Right cardiac atrium (tissue), 5 donors: ENCODE data around the gene TBC1D5. TPM values are rescaled to one million over a fixed set of nuclear protein-coding genes. Genes with fewer than 3 reads are reported as not detected.

ENCODE experiments used
- ATAC-seq, 2 donors: fragments of 200-7000 bp; cut with Tn5 transposase; one replicate each; pipeline versions ENCODE4 v1.8.0 to v1.9.1; 2020; ENCODE audit warnings: moderate library complexity in 2 of 2, mild to moderate bottlenecking in 1 of 2
- DNase-seq, 3 donors: peaks; one replicate each; pipeline ENCODE4 v3.0.0-alpha.2; 2020
- H3K27ac ChIP-seq: one replicate; pipeline ENCODE4 v1.5.1; 2013; ENCODE audit warnings: mild to moderate bottlenecking, low read length, control low read depth, moderate library complexity
- H3K27me3 ChIP-seq: one replicate; pipeline ENCODE4 v1.6.1; 2013; ENCODE audit not compliant: control insufficient read depth, insufficient read depth
- H3K4me1 ChIP-seq: one replicate; pipeline ENCODE4 v1.6.1; 2013; ENCODE audit warnings: low read length; ENCODE audit not compliant: control insufficient read depth, insufficient read depth
- H3K4me3 ChIP-seq: one replicate; pipeline ENCODE4 v1.5.1; 2013; ENCODE audit warnings: low read length, control low read depth
- H3K9me3 ChIP-seq: one replicate; pipeline ENCODE4 v1.6.1; 2013; ENCODE audit warnings: low read length; ENCODE audit not compliant: control insufficient read depth
- WGBS: extraction: QIAGEN DNeasy Blood & Tissue Kit; methylation state at CpG from one replicate; pipeline ENCODE4 v1.1.7; 2013; 5-methylcytosine and 5-hydroxymethylcytosine counted together
- intact Hi-C, 4 donors: fragments of 100-400 bp; cut with DNase I; formaldehyde crosslinking; loops; one replicate each; pipeline versions ENCODE4 v1.11.0 to v1.14.0; 2022 to 2023
- polyA plus RNA-seq: library from polyadenylated mRNA; stranded (reverse); fragments of 200-250 nt; gene quantifications from one replicate; pipeline ENCODE4 v1.2.3, GENCODE V29; 2013
- total RNA-seq, 4 donors: library from RNA; stranded (reverse); fragmentation: NEBNext Ultra II Directional; extraction: Animal tissue kit (Norgen Biotek cat#: 25700); gene quantifications; one replicate each; pipeline ENCODE4 v1.2.1, GENCODE V29; 2021
- donor health status: healthy with polysubstance abuse.
- donor health status: DM: no; HTN: yes; CAD: no.
- donor health status: DM: no; HTN: no; CAD: no.
- donor health status: DM: no; HTN: yes; CAD: no; lungs with severe emphysema.
- donor health status: DM: yes; HTN: yes; CAD: no.

Gene TBC1D5
- total and polyA plus RNA-seq, 5 donors = 9.0 to 44.3 (median 39.6) TPM

DNA sequence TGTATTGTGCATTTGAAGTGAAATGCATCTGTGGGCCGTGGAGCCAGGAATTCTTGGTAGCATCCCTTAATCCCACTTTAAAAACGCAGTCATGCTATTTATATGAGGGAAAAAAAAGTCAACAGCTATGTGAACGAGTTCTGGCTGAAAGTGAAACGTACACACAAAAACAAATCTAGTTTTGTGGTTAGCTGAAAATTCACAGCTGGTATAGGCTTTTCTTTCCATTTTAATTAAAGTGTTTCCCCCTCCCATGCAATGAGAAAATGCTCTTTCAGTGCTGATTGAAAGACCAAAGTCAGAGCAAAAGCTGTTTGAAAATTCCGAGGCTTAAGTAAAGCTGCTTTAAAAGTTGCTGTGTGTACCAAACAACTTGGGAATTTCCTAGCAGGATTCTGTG, 560.3 kb downstream of the TBC1D5 start:
- Histone ChIP-seq H3K4me3 (no peak overlapping the region), H3K27me3 (no peaks in the 10 kb centered on the region), H3K4me1 (peaks cover 3% of the 10 kb centered on the region), H3K27ac (no peak overlapping the region), H3K9me3 (no peaks in the 10 kb centered on the region)
- intact Hi-C loops = no loop called here
- DNase-seq = no peak
- WGBS = 53% methylated on average over 5 of the region's 5 CpGs
- no peak for ATAC-seq

- no peak overlapping the region for H3K27ac ChIP-seq
- H3K27me3 ChIP-seq = no peaks in the 10 kb centered on the region
- H3K4me1 ChIP-seq = peaks cover 5% of the 10 kb centered on the region
- WGBS = 73% methylated on average over 2 of the region's 2 CpGs
- H3K9me3 ChIP-seq = no peaks in the 10 kb centered on the region
- no peak for DNase-seq
- H3K4me3 ChIP-seq = no peak overlapping the region
- intact Hi-C loops = no loop called here
- peak; percentile 8 to 43 for ATAC-seq
Observed at GRCh38 chr3:17181413-17181907, 561.0 kb downstream of the TBC1D5 start.

DNA sequence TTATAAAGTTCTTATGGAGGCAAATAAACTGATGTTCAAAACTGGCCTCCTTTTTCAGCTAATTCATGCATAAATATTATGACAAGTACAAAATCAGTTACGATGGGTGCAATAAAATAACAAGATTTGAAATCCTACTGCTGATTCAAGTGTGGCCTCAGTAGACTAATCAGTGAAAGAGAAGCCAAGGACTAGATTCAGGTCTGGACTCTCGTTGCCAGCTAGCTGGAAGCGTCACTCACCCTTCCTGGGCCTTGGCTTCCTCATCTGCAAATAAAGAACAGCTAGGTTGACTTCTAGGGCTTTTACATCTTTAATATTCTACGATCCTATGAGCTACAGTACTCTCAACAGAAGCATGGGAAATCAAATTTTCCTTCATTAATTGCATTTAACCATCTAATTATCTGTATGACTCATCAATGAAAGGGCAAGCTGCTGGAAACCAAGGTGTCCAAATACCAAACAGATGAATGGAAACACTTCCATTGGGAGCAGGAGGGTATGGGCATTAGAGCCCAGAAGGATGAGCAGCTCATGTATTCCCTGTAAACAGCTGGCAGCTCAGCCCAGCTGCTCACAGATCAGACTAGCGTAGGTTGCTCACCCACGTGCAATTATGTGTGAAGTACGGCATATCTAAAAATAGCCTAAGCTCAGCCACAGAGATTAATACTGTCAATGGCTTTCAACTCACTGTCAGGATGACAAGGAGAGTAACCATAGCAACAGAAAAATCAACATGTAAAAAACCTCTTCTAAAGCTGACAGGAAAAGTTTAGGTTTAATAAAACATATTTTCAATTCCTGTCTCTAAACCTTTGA, 562.8 kb downstream of the TBC1D5 start:
- peaks cover 8% of the 10 kb centered on the region for H3K4me1 ChIP-seq
- H3K4me3 ChIP-seq = no peak overlapping the region
- no peak for DNase-seq
- H3K9me3 ChIP-seq = no peaks in the 10 kb centered on the region
- ATAC-seq = peak; percentile 67 to 85
- 65% methylated on average over 7 of the region's 7 CpGs for WGBS
- no peak overlapping the region for H3K27ac ChIP-seq
- intact Hi-C loops = no loop called here
- no peaks in the 10 kb centered on the region for H3K27me3 ChIP-seq

GRCh38 chr3:17176757-17177156, 565.7 kb downstream of the TBC1D5 start:
- Histone ChIP-seq H3K27ac (no peak overlapping the region), H3K4me3 (no peak overlapping the region), H3K4me1 (peaks cover 5% of the 10 kb centered on the region), H3K9me3 (no peaks in the 10 kb centered on the region), H3K27me3 (no peaks in the 10 kb centered on the region)
- intact Hi-C loops = no loop called here
- ATAC-seq (no peak), DNase-seq (no peak)
- WGBS = 54% methylated on average over 1 of the region's 1 CpG

DNA sequence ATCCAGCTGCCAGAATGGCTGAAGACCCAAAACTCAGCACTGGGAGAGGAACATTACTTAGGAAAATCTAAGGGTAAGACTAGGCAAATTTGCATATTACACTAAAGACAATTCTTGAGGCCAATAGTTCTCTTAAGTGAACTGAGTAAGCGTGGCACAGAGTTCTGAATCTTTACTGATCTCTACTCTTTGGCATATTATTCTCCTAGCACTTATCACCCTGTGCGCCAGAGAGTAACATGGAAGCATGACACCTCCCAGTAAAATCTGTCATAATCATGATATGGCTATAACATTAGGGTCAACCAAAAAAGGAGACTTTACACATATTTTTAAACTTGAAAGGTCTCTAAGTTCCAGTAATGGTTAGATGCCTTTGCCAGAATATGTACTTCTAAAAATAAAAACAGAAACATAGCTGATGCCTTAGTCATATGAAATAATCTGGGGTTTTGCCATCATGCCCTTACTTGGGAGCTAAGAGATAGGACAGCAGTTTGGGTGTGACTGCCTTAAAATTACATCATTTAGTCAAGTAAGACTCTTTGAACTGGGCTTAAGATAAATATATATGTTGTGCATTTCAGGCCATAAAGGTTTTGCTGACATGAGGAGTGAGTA, 567.1 kb downstream of the TBC1D5 start:
- ATAC-seq (peak; percentile 46 to 66), DNase-seq (no peak)
- 58% methylated on average over 2 of the region's 2 CpGs for WGBS
- no peaks in the 10 kb centered on the region for H3K27me3 ChIP-seq
- no peak overlapping the region for H3K4me3 ChIP-seq
- H3K27ac ChIP-seq = no peak overlapping the region
- H3K9me3 ChIP-seq = no peaks in the 10 kb centered on the region
- intact Hi-C loops = no loop called here
- peaks cover 5% of the 10 kb centered on the region for H3K4me1 ChIP-seq

- no peak for DNase-seq
- intact Hi-C loops = no loop called here
- 84% methylated on average over 7 of the region's 7 CpGs for WGBS
- Histone ChIP-seq H3K27ac (no peak overlapping the region), H3K4me1 (peaks cover 5% of the 10 kb centered on the region), H3K9me3 (no peaks in the 10 kb centered on the region), H3K4me3 (no peak overlapping the region), H3K27me3 (no peaks in the 10 kb centered on the region)
- no peak for ATAC-seq
Observed at GRCh38 chr3:17166369-17166768, 576.1 kb downstream of the TBC1D5 start.

- DNase-seq = no peak
- H3K27ac ChIP-seq = peak overlapping the region; percentile 60
- intact Hi-C loops = no loop called here
- WGBS = 89% methylated on average over 2 of the region's 2 CpGs
- H3K4me1 ChIP-seq = peaks cover 5% of the 10 kb centered on the region
- no peaks in the 10 kb centered on the region for H3K27me3 ChIP-seq
- no peak for ATAC-seq
- H3K4me3 ChIP-seq = no peak overlapping the region
- H3K9me3 ChIP-seq = no peaks in the 10 kb centered on the region
Observed at GRCh38 chr3:17162116-17162515, 580.3 kb downstream of the TBC1D5 start.

- no peak for DNase-seq
- WGBS = 88% methylated on average over 4 of the region's 4 CpGs
- peaks cover 5% of the 10 kb centered on the region for H3K4me1 ChIP-seq
- intact Hi-C loops = no loop called here
- H3K9me3 ChIP-seq = no peaks in the 10 kb centered on the region
- no peak for ATAC-seq
- H3K27ac ChIP-seq = peak overlapping the region; percentile 78
- no peak overlapping the region for H3K4me3 ChIP-seq
- no peaks in the 10 kb centered on the region for H3K27me3 ChIP-seq
Observed at GRCh38 chr3:17160597-17160996, 581.8 kb downstream of the TBC1D5 start.

DNA sequence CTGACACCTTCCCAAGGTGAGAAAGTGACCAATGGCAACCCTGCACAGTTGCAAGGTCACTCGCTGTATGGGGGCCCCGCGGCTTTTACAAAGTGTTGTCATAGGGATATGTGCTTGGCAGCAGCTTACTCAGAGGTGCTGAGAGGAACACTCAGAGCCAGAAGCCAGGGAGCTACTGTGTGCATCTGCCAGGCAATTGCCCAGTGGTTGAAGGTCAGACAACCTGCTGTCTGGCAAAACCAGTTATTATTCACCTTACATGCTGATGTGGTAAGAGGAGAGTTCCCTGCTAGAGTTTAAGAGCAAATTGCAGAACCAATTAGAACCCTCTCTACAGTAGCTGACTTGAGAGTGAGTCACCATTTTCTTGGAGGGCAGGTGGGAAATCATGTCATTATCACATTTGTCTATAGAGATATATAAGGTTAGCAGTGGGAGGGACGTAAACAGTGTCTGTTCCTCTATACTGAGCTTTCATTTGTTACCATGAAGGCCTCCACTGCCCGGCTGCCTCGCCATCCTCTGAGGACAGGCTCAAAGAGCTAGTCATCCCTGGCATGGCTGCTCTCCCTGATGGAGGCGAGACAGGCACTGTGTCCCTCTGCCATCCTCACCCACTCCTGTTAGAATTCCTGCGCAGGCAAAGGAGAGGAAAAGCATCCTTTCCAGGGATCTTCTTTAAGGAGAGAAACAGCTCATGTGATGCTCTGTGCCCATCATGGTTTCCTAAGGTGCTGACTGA, 583.3 kb downstream of the TBC1D5 start:
- DNase-seq (peak; percentile 46 to 77 (median 71)), ATAC-seq (peak; percentile 69 to 80)
- no peaks in the 10 kb centered on the region for H3K9me3 ChIP-seq
- H3K27me3 ChIP-seq = no peaks in the 10 kb centered on the region
- 77% methylated on average over 8 of the region's 8 CpGs for WGBS
- intact Hi-C loops = no loop called here
- peaks cover 5% of the 10 kb centered on the region for H3K4me1 ChIP-seq
- peak overlapping the region; percentile 92 for H3K27ac ChIP-seq
- H3K4me3 ChIP-seq = no peak overlapping the region

DNA sequence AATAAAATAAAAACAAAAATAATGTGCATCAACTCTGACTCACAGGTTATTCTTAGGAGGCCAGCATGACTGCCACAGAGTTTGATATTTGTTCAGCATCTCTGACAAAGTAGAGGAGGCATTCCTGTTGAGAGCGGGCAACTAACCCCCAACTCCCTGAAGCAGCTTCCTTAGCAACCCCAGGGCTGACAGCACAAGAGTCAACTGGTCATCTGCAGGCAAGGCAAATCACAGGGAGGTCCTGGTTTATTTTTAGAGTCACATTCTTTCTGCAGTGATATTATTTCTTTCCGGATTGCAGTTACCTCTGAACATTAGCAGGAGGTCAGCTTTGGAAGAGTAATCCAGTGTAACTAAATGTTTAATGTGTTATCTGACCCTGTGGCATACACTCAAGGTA, 584.7 kb downstream of the TBC1D5 start:
- Histone ChIP-seq H3K9me3 (no peaks in the 10 kb centered on the region), H3K4me3 (no peak overlapping the region), H3K4me1 (peaks cover 4% of the 10 kb centered on the region), H3K27me3 (no peaks in the 10 kb centered on the region), H3K27ac (no peak overlapping the region)
- ATAC-seq (peak; percentile 22 to 64), DNase-seq (peak in 1 of 3 donors; percentile 39)
- intact Hi-C loops = no loop called here
- WGBS = 41% methylated on average over 2 of the region's 2 CpGs

DNA sequence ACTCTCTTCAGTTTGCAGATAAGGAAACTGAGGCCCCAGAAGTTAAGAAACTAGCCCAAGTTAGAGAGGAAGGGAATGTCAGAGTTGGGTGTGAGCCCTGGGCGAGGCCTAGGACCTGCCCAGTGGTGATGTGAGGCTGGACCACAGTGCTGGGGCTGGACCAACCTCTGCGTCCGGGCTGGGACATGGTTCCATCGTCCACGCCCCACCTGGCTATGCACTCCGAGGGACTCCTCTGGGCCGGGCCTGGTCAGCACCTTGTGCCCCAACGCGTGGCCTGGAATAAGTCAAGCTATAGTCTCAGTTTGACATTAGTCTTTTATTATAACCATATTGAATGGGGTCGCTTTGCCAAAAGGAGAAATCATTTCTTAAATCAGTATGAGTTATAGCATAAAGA, 585.6 kb downstream of the TBC1D5 start:
- intact Hi-C loops = no loop called here
- Histone ChIP-seq H3K4me1 (no peaks in the 10 kb centered on the region), H3K9me3 (no peaks in the 10 kb centered on the region), H3K27me3 (no peaks in the 10 kb centered on the region), H3K27ac (peak overlapping the region; percentile 1), H3K4me3 (no peak overlapping the region)
- ATAC-seq = no peak
- WGBS = 96% methylated on average over 10 of the region's 10 CpGs
- peak in 1 of 3 donors; percentile 55 for DNase-seq
